H1 (cell line): ENCODE measurements around the gene CBLN3. TPM values are rescaled to one million over a fixed set of nuclear protein-coding genes. Genes with fewer than 3 reads are reported as not detected.

Experiments
- CTCF ChIA-PET: fragments of 300-600 bp; sonication (Branson Sonifier 250); formaldehyde crosslinking; loops from one replicate; lab custom pipeline; 2021; ENCODE audit not compliant: partially characterized antibody; lab: Charles Lee
- POLR2A ChIA-PET: fragments of 300-600 bp; sonication (Branson Sonifier 250); formaldehyde crosslinking; loops from one replicate; lab custom pipeline; 2021; ENCODE audit warnings: inconsistent platforms; ENCODE audit not compliant: partially characterized antibody; lab: Charles Lee
- DNase-seq, 2 experiments: peaks; one replicate each; pipeline versions ENCODE4 v3.0.0 to v3.0.0-alpha.2; 2010 to 2022; ENCODE audit warnings: low spot score in 2 of 2, low read depth in 1 of 2, mixed read lengths in 1 of 2
- FAIRE-seq: peaks from 2 replicates; lab custom pipeline; 2011; peaks lifted over from hg19 to GRCh38; lab: Jason Lieb, UNC
- H2AFZ ChIP-seq: 2 replicates; pipeline ENCODE4 v1.8.1; 2012; ENCODE audit warnings: low read length, inconsistent platforms
- H2AK5ac ChIP-seq: 2 replicates; pipeline ENCODE4 v1.6.1; 2013; ENCODE audit warnings: low read depth, low read length
- H2BK120ac ChIP-seq: replicated peaks from 2 replicates; pipeline ENCODE3; 2013; ENCODE audit warnings: low read depth, low read length, inconsistent platforms
- H2BK12ac ChIP-seq: 2 replicates; pipeline ENCODE4 v1.6.1; 2013; ENCODE audit warnings: low read depth, low read length
- H2BK15ac ChIP-seq: 2 replicates; pipeline ENCODE4 v1.6.1; 2013; ENCODE audit warnings: low read length
- H2BK20ac ChIP-seq: 2 replicates; pipeline ENCODE4 v1.6.1; 2013; ENCODE audit warnings: low read length
- H2BK5ac ChIP-seq: 2 replicates; pipeline ENCODE4 v1.6.1; 2013; ENCODE audit warnings: low read depth, low read length
- H3K14ac ChIP-seq: 2 replicates; pipeline ENCODE4 v1.6.1; 2013; ENCODE audit warnings: inconsistent platforms; ENCODE audit not compliant: insufficient read length
- H3K18ac ChIP-seq: 2 replicates; pipeline ENCODE4 v1.6.1; 2013; ENCODE audit warnings: low read length; ENCODE audit errors: extremely low read depth
- H3K23ac ChIP-seq: 2 replicates; pipeline ENCODE4 v1.6.1; 2013; ENCODE audit warnings: inconsistent platforms; ENCODE audit not compliant: insufficient read length
- H3K23me2 ChIP-seq: 2 replicates; pipeline ENCODE4 v1.6.1; 2013; ENCODE audit warnings: low read depth, low read length
- H3K27ac ChIP-seq: 2 replicates; pipeline ENCODE4 v1.6.1; 2011; ENCODE audit warnings: low read depth, low read length, inconsistent platforms
- H3K27me3 ChIP-seq, 4 experiments: replicated peaks in 1 of 4; 1 replicate in 1 of 4; 2 replicates in 3 of 4; pipeline versions ENCODE4 v1.6.1 to v1.8.1; 2011 to 2013; ENCODE audit warnings: low read length in 3 of 4, mild to moderate bottlenecking in 3 of 4, inconsistent platforms in 2 of 4, mixed read lengths in 2 of 4, moderate library complexity in 1 of 4; ENCODE audit not compliant: control insufficient read depth in 3 of 4, insufficient read depth in 3 of 4; ENCODE audit errors: extremely low read depth in 1 of 4
- H3K36me3 ChIP-seq, 4 experiments: 2 replicates each; pipeline versions ENCODE4 v1.6.1 to v1.8.1; 2011 to 2013; ENCODE audit warnings: mild to moderate bottlenecking in 4 of 4, low read length in 3 of 4, moderate library complexity in 2 of 4, control low read depth in 1 of 4, inconsistent platforms in 1 of 4; ENCODE audit not compliant: insufficient read depth in 4 of 4, control insufficient read depth in 2 of 4
- H3K4ac ChIP-seq: replicated peaks from 2 replicates; pipeline ENCODE3; 2013; ENCODE audit warnings: low read length, low read depth, mixed read lengths, inconsistent platforms; ENCODE audit not compliant: insufficient read length
- H3K4me1 ChIP-seq, 4 experiments: replicated peaks in 1 of 4; 1 replicate in 1 of 4; 2 replicates in 3 of 4; pipeline versions ENCODE4 v1.6.1 to v1.8.1; 2011 to 2013; ENCODE audit warnings: low read length in 3 of 4, inconsistent platforms in 2 of 4, mixed read lengths in 1 of 4; ENCODE audit not compliant: insufficient read depth in 4 of 4, control insufficient read depth in 3 of 4
- H3K4me2 ChIP-seq, 2 experiments: 2 replicates each; pipeline versions ENCODE4 v1.6.1 to v1.8.1; 2011 to 2013; ENCODE audit warnings: low read depth in 2 of 2, low read length in 2 of 2, control low read depth in 1 of 2, inconsistent platforms in 1 of 2, mild to moderate bottlenecking in 1 of 2; ENCODE audit not compliant: insufficient read depth in 1 of 2
- H3K4me3 ChIP-seq, 4 experiments: fragments of 200-600, 300-600 bp in 1 of 4; sonication (generic), shearing (Covaris generic), sonication (Bioruptor Twin) in 1 of 4; 2 replicates each; pipeline versions ENCODE4 v1.5.1 to v1.8.1; 2011 to 2016; ENCODE audit warnings: low read length in 4 of 4, low read depth in 3 of 4, control low read depth in 2 of 4, inconsistent platforms in 2 of 4, mild to moderate bottlenecking in 2 of 4, mixed read lengths in 1 of 4, moderate library complexity in 1 of 4; ENCODE audit not compliant: insufficient read depth in 2 of 4; ENCODE audit errors: extremely low read depth in 1 of 4
- H3K56ac ChIP-seq: replicated peaks from 2 replicates; pipeline ENCODE3; 2013; ENCODE audit warnings: low read depth, mild to moderate bottlenecking, mixed read lengths, low read length, inconsistent platforms; ENCODE audit not compliant: insufficient read length
- H3K79me1 ChIP-seq: 2 replicates; pipeline ENCODE4 v1.6.1; 2013; ENCODE audit warnings: low read depth, low read length, control low read depth
- H3K79me2 ChIP-seq, 2 experiments: 2 replicates each; pipeline versions ENCODE4 v1.6.1 to v1.8.1; 2012 to 2013; ENCODE audit warnings: low read length in 2 of 2, mild to moderate bottlenecking in 2 of 2, inconsistent platforms in 1 of 2; ENCODE audit not compliant: insufficient read depth in 2 of 2, control insufficient read depth in 1 of 2
- H3K9ac ChIP-seq, 4 experiments: replicated peaks in 1 of 4; 1 replicate in 1 of 4; 2 replicates in 3 of 4; pipeline versions ENCODE4 v1.6.1 to v1.8.1; 2011 to 2013; ENCODE audit warnings: low read depth in 3 of 4, low read length in 3 of 4, control low read depth in 2 of 4, mild to moderate bottlenecking in 2 of 4, moderate library complexity in 2 of 4, inconsistent platforms in 1 of 4; ENCODE audit errors: extremely low read depth in 1 of 4
- H3K9me3 ChIP-seq, 2 experiments: 2 replicates each; pipeline versions ENCODE4 v1.6.1 to v1.8.1; 2012 to 2013; ENCODE audit warnings: mild to moderate bottlenecking in 2 of 2, moderate library complexity in 2 of 2, control low read depth in 1 of 2, inconsistent platforms in 1 of 2, low read depth in 1 of 2, low read length in 1 of 2, mixed read lengths in 1 of 2; ENCODE audit not compliant: insufficient read depth in 2 of 2
- H4K20me1 ChIP-seq, 2 experiments: replicated peaks in 1 of 2; 2 replicates each; pipeline versions ENCODE3 to v1.8.1; 2011 to 2013; ENCODE audit warnings: inconsistent platforms in 2 of 2, low read length in 2 of 2, mild to moderate bottlenecking in 1 of 2; ENCODE audit not compliant: insufficient read depth in 2 of 2, control insufficient read depth in 1 of 2
- H4K5ac ChIP-seq: 2 replicates; pipeline ENCODE4 v1.6.1; 2013; ENCODE audit warnings: low read length, low read depth, mixed read lengths, inconsistent platforms; ENCODE audit not compliant: insufficient read length
- H4K8ac ChIP-seq: 2 replicates; pipeline ENCODE4 v1.8.0; 2013; ENCODE audit warnings: mild to moderate bottlenecking, moderate library complexity, low read length, inconsistent platforms; ENCODE audit not compliant: insufficient read depth; ENCODE audit errors: extremely low read depth
- H4K91ac ChIP-seq: replicated peaks from 2 replicates; pipeline ENCODE3; 2013; ENCODE audit warnings: low read length, mixed read lengths, inconsistent platforms; ENCODE audit not compliant: insufficient read length
- CTCF ChIP-seq, 3 experiments: IDR thresholded peaks; 1 replicate in 2 of 3; 2 replicates in 1 of 3; pipeline versions ENCODE4 v1.5.1 to v1.6.1; 2011; ENCODE audit warnings: low read length in 3 of 3, mild to moderate bottlenecking in 3 of 3, inconsistent platforms in 2 of 3, low read depth in 1 of 3, moderate library complexity in 1 of 3; ENCODE audit not compliant: insufficient read depth in 1 of 3; ENCODE audit errors: control extremely low read depth in 1 of 3
- EP300 ChIP-seq, 2 experiments: IDR thresholded peaks; 1 replicate in 1 of 2; 2 replicates in 1 of 2; pipeline ENCODE4 v1.6.1; 2011 to 2012; ENCODE audit warnings: low read depth in 2 of 2, low read length in 2 of 2, mild to moderate bottlenecking in 2 of 2, borderline replicate concordance in 1 of 2, inconsistent platforms in 1 of 2, moderate library complexity in 1 of 2
- GTF2F1 ChIP-seq: IDR thresholded peaks from 2 replicates; pipeline ENCODE4 v1.6.1; 2012; ENCODE audit warnings: low read depth, low read length, improper control_type of control experiment, borderline replicate concordance
- KDM5A ChIP-seq: fragments of 200-600 bp; IDR thresholded peaks from 2 replicates; pipeline ENCODE4 v1.7.1; 2012; ENCODE audit warnings: mild to moderate bottlenecking, low read length, inconsistent platforms, mixed read lengths
- WGBS, 2 experiments: shearing (Covaris generic) in 1 of 2; methylation state at CpG; one replicate each; pipeline versions ENCODE4 v1.1.6 to v1.1.7; 2013 to 2015; ENCODE audit warnings: low lambda C conversion rate in 2 of 2, mixed read lengths in 2 of 2, inconsistent platforms in 1 of 2, low coverage in 1 of 2, missing lambda C conversion rate in 1 of 2; ENCODE audit not compliant: insufficient replicate concordance in 2 of 2, insufficient coverage in 1 of 2, insufficient read length in 1 of 2; ENCODE audit errors: extremely low coverage in 1 of 2, missing lambda C conversion rate in 1 of 2; 5-methylcytosine and 5-hydroxymethylcytosine counted together
- polyA plus RNA-seq, 7 experiments: library from polyadenylated mRNA; depleted of rRNA in 3 of 7; stranded (reverse) in 5 of 7; unstranded in 2 of 7; fragments of >200 nt in 5 of 7; fragments of 200-250 nt in 2 of 7; gene quantifications; 1 replicate in 5 of 7; 2 replicates in 1 of 7; 4 replicates in 1 of 7; pipeline versions ENCODE4 v1.2.1 to v1.2.3, GENCODE V29; 2011 to 2013; ENCODE audit warnings: missing spikeins in 2 of 7, mixed read lengths in 2 of 7
- total RNA-seq: library from RNA; stranded (reverse); fragmentation: NEBNext Ultra II Directional; extraction: Animal tissue kit (Norgen Biotek cat#: 25700); gene quantifications from 2 replicates; pipeline ENCODE4 v1.2.1, GENCODE V29; 2021

Gene CBLN3
- total and polyA plus RNA-seq, 2 of the 8 experiments (the other 6 are each of a cell fraction or from before 2014, with no cell fraction given), result 0.54 to 1.00 TPM

- peaks cover 7% of the 10 kb centered on the region; the same call in 1 of the 2 replicates for H3K23me2 ChIP-seq
- H3K9ac ChIP-seq, result no peak overlapping the region
- H2AFZ ChIP-seq, result no peak overlapping the region
- no peak overlapping the region for H3K56ac ChIP-seq
- H4K5ac ChIP-seq, result no peak overlapping the region
- no peak overlapping the region for H2AK5ac ChIP-seq
- H3K4me1 ChIP-seq, result peaks cover 11 to 25% (median 13%) of the 10 kb centered on the region in 4 experiments
- no peaks in the 10 kb centered on the region; a peak in 1 of 8 replicates for H3K36me3 ChIP-seq
- no peak overlapping the region for H2BK12ac ChIP-seq
- CTCF ChIA-PET, result interaction anchor here (0.8 to 16.4 kb wide), 14 partner anchors 9 to 57 kb away, joined by 3 to 207 read pairs (median 9); partner anchors contain the start of genes ADCY4, CBLN3, KHNYN and RIPK3
- no peak for FAIRE-seq
- no peaks in the 10 kb centered on the region for H3K27me3 ChIP-seq
- H3K79me1 ChIP-seq, result no peaks in the 10 kb centered on the region
- H4K8ac ChIP-seq, result no peak overlapping the region; the same call in 1 of the 2 replicates
- no peak overlapping the region for H3K27ac ChIP-seq
- H3K4me3 ChIP-seq, result no peak overlapping the region
- H3K4ac ChIP-seq, result no peak overlapping the region
- no peak for DNase-seq
- TF ChIP-seq KDM5A (no peak), CTCF (IDR thresholded peaks at IDR 0.05; ENCODE audit: control extremely low read depth in 1 of 3, insufficient read depth in 1 of 3, low read depth in 1 of 3, low read length in 3 of 3) (no peak), GTF2F1 (no peak), EP300 (IDR thresholded peaks at IDR 0.05; ENCODE audit: borderline replicate concordance in 1 of 2, low read depth in 2 of 2, low read length in 2 of 2) (no peak)
- TF ChIP-seq, all 59 proteins: peak for 0
- POLR2A ChIA-PET, result interaction anchor here (0.9 to 4.7 kb wide), 12 partner anchors 7 to 95 kb away, joined by 3 to 27 read pairs (median 4); partner anchors contain the start of genes ADCY4, KHNYN, NFATC4 and SDR39U1
- no peak overlapping the region for H3K18ac ChIP-seq
- WGBS, 2 experiments, result 86% methylated on average over 6 of the region's 7 CpGs; no CpG with 5 or more reads in 1 of the 2 experiments
- H2BK15ac ChIP-seq, result no peak overlapping the region
- H3K79me2 ChIP-seq, result no peaks in the 10 kb centered on the region
- no peak overlapping the region for H3K4me2 ChIP-seq
- H2BK120ac ChIP-seq, result no peak overlapping the region
- no peak overlapping the region for H2BK5ac ChIP-seq
- no peaks in the 10 kb centered on the region for H3K9me3 ChIP-seq
- H4K20me1 ChIP-seq, result no peaks in the 10 kb centered on the region
- no peak overlapping the region for H3K23ac ChIP-seq
- H2BK20ac ChIP-seq, result no peak overlapping the region
- no peak overlapping the region for H3K14ac ChIP-seq
- H4K91ac ChIP-seq, result no peak overlapping the region
Measured at GRCh38 chr14:24378981-24379906, 50.2 kb downstream of the CBLN3 start.
